Keratinocyte (primary cell): ENCODE measurements around the gene CDH13. TPM values are rescaled to one million over a fixed set of nuclear protein-coding genes. Genes with fewer than 3 reads are reported as not detected.

Experiments used
- DNase-seq: peaks from one replicate; pipeline ENCODE4 v3.0.0-alpha.2; 2011; ENCODE audit warnings: low read depth, missing footprints, low spot score
- FAIRE-seq: peaks from 2 replicates; lab custom pipeline; 2011; peaks lifted over from hg19 to GRCh38; lab: Jason Lieb, UNC
- H2AFZ ChIP-seq: 2 replicates; pipeline ENCODE4 v1.6.0; 2012; ENCODE audit warnings: low read length, control low read depth, inconsistent platforms; ENCODE audit not compliant: control insufficient read depth
- H3K27ac ChIP-seq: 2 replicates; pipeline ENCODE4 v1.5.1; 2011; ENCODE audit warnings: low read length; ENCODE audit not compliant: control insufficient read depth, insufficient read depth
- H3K27me3 ChIP-seq: 3 replicates; pipeline ENCODE4 v1.6.0; 2011; ENCODE audit warnings: low read length; ENCODE audit not compliant: control insufficient read depth, insufficient read depth; ENCODE audit errors: extremely low read depth
- H3K36me3 ChIP-seq, 2 experiments: 2 replicates in 1 of 2; 3 replicates in 1 of 2; pipeline ENCODE4 v1.5.1; 2011; ENCODE audit warnings: low read length in 2 of 2, mild to moderate bottlenecking in 1 of 2; ENCODE audit not compliant: control insufficient read depth in 2 of 2, insufficient read depth in 2 of 2; ENCODE audit errors: extremely low read depth in 1 of 2
- H3K4me1 ChIP-seq: 3 replicates; pipeline ENCODE4 v1.5.1; 2011; ENCODE audit warnings: low read length; ENCODE audit not compliant: control insufficient read depth, insufficient read depth; ENCODE audit errors: extremely low read depth
- H3K4me2 ChIP-seq: 3 replicates; pipeline ENCODE4 v1.6.0; 2011; ENCODE audit warnings: low read depth, low read length; ENCODE audit not compliant: control insufficient read depth, insufficient read depth; ENCODE audit errors: extremely low read depth
- H3K4me3 ChIP-seq, 3 experiments: fragments of 200-600 bp in 1 of 3; sonication (generic) in 1 of 3; 2 replicates in 2 of 3; 3 replicates in 1 of 3; pipeline ENCODE4 v1.5.1; 2011 to 2016; ENCODE audit warnings: low read length in 3 of 3, mild to moderate bottlenecking in 3 of 3, control low read depth in 2 of 3, inconsistent platforms in 1 of 3, low read depth in 1 of 3, mixed read lengths in 1 of 3, mixed run types in 1 of 3, moderate library complexity in 1 of 3; ENCODE audit not compliant: control insufficient read depth in 2 of 3, insufficient read depth in 2 of 3; ENCODE audit errors: extremely low read depth in 1 of 3
- H3K79me2 ChIP-seq: 2 replicates; pipeline ENCODE4 v1.6.0; 2012; ENCODE audit warnings: low read length; ENCODE audit not compliant: control insufficient read depth, insufficient read depth
- H3K9ac ChIP-seq: 3 replicates; pipeline ENCODE4 v1.6.0; 2011; ENCODE audit warnings: low read length; ENCODE audit not compliant: control insufficient read depth, insufficient read depth; ENCODE audit errors: extremely low read depth
- H3K9me1 ChIP-seq: 3 replicates; pipeline ENCODE4 v1.6.0; 2011; ENCODE audit warnings: low read length; ENCODE audit not compliant: control insufficient read depth, insufficient read depth; ENCODE audit errors: extremely low read depth
- H3K9me3 ChIP-seq: 2 replicates; pipeline ENCODE4 v1.5.1; 2012; ENCODE audit warnings: low read depth, low read length; ENCODE audit not compliant: control insufficient read depth
- H4K20me1 ChIP-seq: 3 replicates; pipeline ENCODE4 v1.6.0; 2011; ENCODE audit warnings: low read length; ENCODE audit not compliant: control insufficient read depth, insufficient read depth; ENCODE audit errors: extremely low read depth
- CTCF ChIP-seq, 3 experiments: IDR thresholded peaks in 1 of 3; conservative IDR thresholded peaks in 1 of 3; optimal IDR thresholded peaks in 1 of 3; 2 replicates in 2 of 3; 3 replicates in 1 of 3; pipeline versions ENCODE3 to v1.5.1; 2011; ENCODE audit warnings: low read length in 3 of 3, mild to moderate bottlenecking in 3 of 3, moderate library complexity in 2 of 3, control low read depth in 1 of 3, inconsistent platforms in 1 of 3; ENCODE audit not compliant: insufficient read depth in 2 of 3; ENCODE audit errors: extremely low read depth in 1 of 3
- EZH2 ChIP-seq: IDR thresholded peaks from one replicate; pipeline ENCODE4 v1.6.1; 2012; ENCODE audit warnings: inconsistent platforms, mild to moderate bottlenecking, low read length, moderate library complexity
- dilution Hi-C: fragments of 300-500 bp; cut with MboI; formaldehyde crosslinking; loops from one replicate; pipeline ENCODE4 v1.7.0; 2020; ENCODE audit warnings: low sequenced_read_pairs; ENCODE audit not compliant: extremely low pct_ligation_motif_present
- polyA plus RNA-seq, 5 experiments: library from polyadenylated mRNA; depleted of rRNA in 3 of 5; stranded (reverse) in 3 of 5; stranded (forward) in 1 of 5; unstranded in 1 of 5; fragments of >200 nt; gene quantifications; 1 replicate in 1 of 5; 2 replicates in 3 of 5; 3 replicates in 1 of 5; pipeline versions ENCODE4 v1.2.1 to v1.2.3, GENCODE V29; 2011 to 2012; ENCODE audit warnings: missing spikeins in 2 of 5, low read depth in 1 of 5, low replicate concordance in 1 of 5

CDH13 gene
- polyA plus RNA-seq, 1 donor (not counting 4 experiments of a cell fraction or from before 2014, with no cell fraction given) = 111 TPM

- no peak overlapping the region for H3K27ac ChIP-seq
- H4K20me1 ChIP-seq = no peaks in the 10 kb centered on the region
- H3K79me2 ChIP-seq = no peaks in the 10 kb centered on the region
- DNase-seq (no peak), FAIRE-seq (no peak)
- no peaks in the 10 kb centered on the region for H3K9me1 ChIP-seq
- no peaks in the 10 kb centered on the region for H3K27me3 ChIP-seq
- H2AFZ ChIP-seq = no peak overlapping the region
- TF ChIP-seq CTCF (optimal IDR thresholded peaks at IDR 0.05 in 1 of 3, IDR thresholded peaks at IDR 0.05 in 1 of 3, conservative IDR thresholded peaks at IDR 0.05 in 1 of 3; ENCODE audit: extremely low read depth in 1 of 3, insufficient read depth in 2 of 3, low read length in 3 of 3) = no peak
- no peak for TF ChIP-seq EZH2
- dilution Hi-C loops = no loop called here
- H3K4me1 ChIP-seq = no peaks in the 10 kb centered on the region
- no peaks in the 10 kb centered on the region for H3K36me3 ChIP-seq
- H3K4me2 ChIP-seq = no peak overlapping the region
- H3K9ac ChIP-seq = no peak overlapping the region
- H3K9me3 ChIP-seq = peaks cover 3% of the 10 kb centered on the region
- no peak overlapping the region for H3K4me3 ChIP-seq
These were observed 1106.5 kb downstream of the CDH13 start for GRCh38 chr16:83733301-83733700.

GRCh38 chr16:83734136-83734535, 1107.4 kb downstream of the CDH13 start:
- H3K79me2 ChIP-seq = no peaks in the 10 kb centered on the region
- no peak overlapping the region for H3K9ac ChIP-seq
- no peak for DNase-seq
- dilution Hi-C loops = no loop called here
- H3K4me3 ChIP-seq = no peak overlapping the region
- H3K9me3 ChIP-seq = peaks cover 3% of the 10 kb centered on the region
- no peak overlapping the region for H3K4me2 ChIP-seq
- no peak for FAIRE-seq
- H3K27me3 ChIP-seq = no peaks in the 10 kb centered on the region
- no peak overlapping the region for H2AFZ ChIP-seq
- no peaks in the 10 kb centered on the region for H3K9me1 ChIP-seq
- H3K27ac ChIP-seq = no peak overlapping the region
- no peaks in the 10 kb centered on the region for H4K20me1 ChIP-seq
- TF ChIP-seq EZH2 (no peak), CTCF (optimal IDR thresholded peaks at IDR 0.05 in 1 of 3, IDR thresholded peaks at IDR 0.05 in 1 of 3, conservative IDR thresholded peaks at IDR 0.05 in 1 of 3; ENCODE audit: extremely low read depth in 1 of 3, insufficient read depth in 2 of 3, low read length in 3 of 3) (no peak)
- no peaks in the 10 kb centered on the region for H3K4me1 ChIP-seq
- H3K36me3 ChIP-seq = no peaks in the 10 kb centered on the region
